OCI-LY3 (cell line): ENCODE results near the gene CCSER2.

Experiments
- H2AFZ ChIP-seq: fragments of 200-600, 300-600 bp; shearing (Covaris generic); 2 replicates; pipeline ENCODE4 v1.6.0; 2014; ENCODE audit warnings: antibody characterized with exemption, low read depth, low read length
- H3K27ac ChIP-seq: fragments of 200-600, 300-600 bp; sonication (generic); 2 replicates; pipeline ENCODE4 v1.5.1; 2014; ENCODE audit warnings: mild to moderate bottlenecking, low read length, moderate library complexity, mixed read lengths
- H3K27me3 ChIP-seq: fragments of 200-600, 300-600 bp; sonication (generic); 2 replicates; pipeline ENCODE4 v1.6.1; 2014; ENCODE audit warnings: low read depth, low read length, mixed read lengths
- H3K36me3 ChIP-seq: fragments of 200-600, 300-600 bp; sonication (generic); replicated peaks from 2 replicates; pipeline ENCODE3; 2014; ENCODE audit warnings: low read depth, low read length, mixed read lengths
- H3K4me1 ChIP-seq: fragments of 300-600, 200-600 bp; sonication (generic); 2 replicates; pipeline ENCODE4 v1.6.1; 2014; ENCODE audit warnings: low read length, mixed read lengths
- H3K4me2 ChIP-seq: fragments of 200-600, 300-600 bp; sonication (generic); 2 replicates; pipeline ENCODE4 v1.6.1; 2014; ENCODE audit warnings: low read length, mixed read lengths
- H3K4me3 ChIP-seq: fragments of 300-600, 200-600 bp; sonication (generic); 2 replicates; pipeline ENCODE4 v1.5.1; 2014; ENCODE audit warnings: antibody characterized with exemption, mild to moderate bottlenecking, low read length, moderate library complexity
- H3K79me2 ChIP-seq: fragments of 300-600, 200-600 bp; shearing (Covaris generic); 2 replicates; pipeline ENCODE4 v1.6.1; 2014; ENCODE audit warnings: mild to moderate bottlenecking, low read length, mixed read lengths
- H3K9ac ChIP-seq: fragments of 300-600, 200-600 bp; shearing (Covaris generic); 2 replicates; pipeline ENCODE4 v1.6.0; 2014; ENCODE audit warnings: mild to moderate bottlenecking, low read length, moderate library complexity
- H3K9me3 ChIP-seq: fragments of 200-600, 300-600 bp; shearing (Covaris generic); 2 replicates; pipeline ENCODE4 v1.6.1; 2014; ENCODE audit warnings: low read length, mixed read lengths; ENCODE audit not compliant: insufficient read depth
- H4K20me1 ChIP-seq: fragments of 200-600, 300-600 bp; sonication (generic); 2 replicates; pipeline ENCODE4 v1.6.1; 2016; ENCODE audit warnings: low read length, mixed read lengths; ENCODE audit not compliant: insufficient read depth
- EZH2phosphoT487 ChIP-seq: fragments of 200-600 bp; shearing (Covaris generic); IDR thresholded peaks from 2 replicates; pipeline ENCODE4 v1.6.1; 2018; ENCODE audit warnings: antibody characterized with exemption, mixed run types, low read depth
- TF ChIP-seq, protein P1 (sequence below): fragments of 200-600, 300-600 bp; sonication (generic); IDR thresholded peaks from 2 replicates; pipeline ENCODE4 v1.5.1; 2014; ENCODE audit warnings: antibody characterized with exemption, low read length, low read depth

The CCSER2 gene

DNA sequence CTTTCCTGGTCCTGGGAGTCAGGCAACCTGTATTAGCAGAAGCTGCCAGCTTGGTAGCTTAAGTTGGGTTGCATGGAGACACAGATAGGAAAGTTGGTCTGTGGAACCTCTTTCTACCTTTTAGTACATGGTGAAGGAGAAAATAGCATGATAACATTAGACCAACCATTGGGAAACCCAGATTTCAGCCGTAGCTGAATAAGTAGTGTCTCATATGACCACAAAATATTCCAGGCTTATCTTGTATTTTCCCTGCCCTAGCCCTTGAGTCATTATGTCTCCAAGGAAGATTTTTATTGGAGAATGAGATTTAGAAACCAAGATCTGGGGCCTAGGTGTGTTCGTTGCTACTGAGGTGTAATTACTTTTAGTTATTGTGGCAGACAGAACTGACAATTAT, 67.2 kb downstream of the CCSER2 start:
- H3K9ac ChIP-seq: no peak overlapping the region
- H3K36me3 ChIP-seq: no peaks in the 10 kb centered on the region
- H2AFZ ChIP-seq: no peak overlapping the region
- H3K4me3 ChIP-seq: no peak overlapping the region
- H3K27ac ChIP-seq: no peak overlapping the region
- no peak overlapping the region for H3K4me2 ChIP-seq
- TF ChIP-seq EZH2phosphoT487: no peak
- TF ChIP-seq, protein P1, sequence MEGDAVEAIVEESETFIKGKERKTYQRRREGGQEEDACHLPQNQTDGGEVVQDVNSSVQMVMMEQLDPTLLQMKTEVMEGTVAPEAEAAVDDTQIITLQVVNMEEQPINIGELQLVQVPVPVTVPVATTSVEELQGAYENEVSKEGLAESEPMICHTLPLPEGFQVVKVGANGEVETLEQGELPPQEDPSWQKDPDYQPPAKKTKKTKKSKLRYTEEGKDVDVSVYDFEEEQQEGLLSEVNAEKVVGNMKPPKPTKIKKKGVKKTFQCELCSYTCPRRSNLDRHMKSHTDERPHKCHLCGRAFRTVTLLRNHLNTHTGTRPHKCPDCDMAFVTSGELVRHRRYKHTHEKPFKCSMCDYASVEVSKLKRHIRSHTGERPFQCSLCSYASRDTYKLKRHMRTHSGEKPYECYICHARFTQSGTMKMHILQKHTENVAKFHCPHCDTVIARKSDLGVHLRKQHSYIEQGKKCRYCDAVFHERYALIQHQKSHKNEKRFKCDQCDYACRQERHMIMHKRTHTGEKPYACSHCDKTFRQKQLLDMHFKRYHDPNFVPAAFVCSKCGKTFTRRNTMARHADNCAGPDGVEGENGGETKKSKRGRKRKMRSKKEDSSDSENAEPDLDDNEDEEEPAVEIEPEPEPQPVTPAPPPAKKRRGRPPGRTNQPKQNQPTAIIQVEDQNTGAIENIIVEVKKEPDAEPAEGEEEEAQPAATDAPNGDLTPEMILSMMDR: no peak
- no peaks in the 10 kb centered on the region for H3K4me1 ChIP-seq
- no peaks in the 10 kb centered on the region for H4K20me1 ChIP-seq
- H3K27me3 ChIP-seq: no peaks in the 10 kb centered on the region
- no peaks in the 10 kb centered on the region for H3K9me3 ChIP-seq
- H3K79me2 ChIP-seq: peaks cover 4% of the 10 kb centered on the region; the same call in 1 of the 2 replicates

DNA sequence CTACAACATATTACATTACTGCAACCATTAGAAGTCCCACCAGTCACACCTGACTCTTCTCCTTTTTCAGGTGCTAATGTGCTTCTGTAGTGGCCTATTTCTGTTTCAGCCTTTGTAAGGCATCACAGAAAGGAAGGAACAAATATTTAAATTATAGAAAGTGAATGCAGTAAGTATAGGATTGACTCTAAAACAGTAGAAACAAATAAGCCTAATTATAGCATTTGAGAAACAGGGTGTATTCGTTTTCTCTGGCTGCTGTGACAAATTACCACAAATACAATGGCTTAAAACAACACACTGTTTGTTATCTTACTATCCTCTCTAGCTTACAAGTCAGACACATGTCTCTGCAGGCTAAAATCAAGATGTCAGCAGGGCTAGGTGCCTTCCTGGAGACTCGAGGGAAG, 69.4 kb downstream of the CCSER2 start:
- no peak overlapping the region for H3K9ac ChIP-seq
- no peaks in the 10 kb centered on the region for H3K9me3 ChIP-seq
- H3K4me2 ChIP-seq: no peak overlapping the region
- H3K79me2 ChIP-seq: peaks cover 4% of the 10 kb centered on the region; the same call in 1 of the 2 replicates
- H3K27ac ChIP-seq: no peak overlapping the region
- TF ChIP-seq EZH2phosphoT487: no peak
- TF ChIP-seq, protein P1: no peak
- H3K36me3 ChIP-seq: no peaks in the 10 kb centered on the region
- H2AFZ ChIP-seq: no peak overlapping the region
- H3K4me3 ChIP-seq: no peak overlapping the region
- H3K4me1 ChIP-seq: no peaks in the 10 kb centered on the region
- H3K27me3 ChIP-seq: no peaks in the 10 kb centered on the region
- H4K20me1 ChIP-seq: no peaks in the 10 kb centered on the region

DNA sequence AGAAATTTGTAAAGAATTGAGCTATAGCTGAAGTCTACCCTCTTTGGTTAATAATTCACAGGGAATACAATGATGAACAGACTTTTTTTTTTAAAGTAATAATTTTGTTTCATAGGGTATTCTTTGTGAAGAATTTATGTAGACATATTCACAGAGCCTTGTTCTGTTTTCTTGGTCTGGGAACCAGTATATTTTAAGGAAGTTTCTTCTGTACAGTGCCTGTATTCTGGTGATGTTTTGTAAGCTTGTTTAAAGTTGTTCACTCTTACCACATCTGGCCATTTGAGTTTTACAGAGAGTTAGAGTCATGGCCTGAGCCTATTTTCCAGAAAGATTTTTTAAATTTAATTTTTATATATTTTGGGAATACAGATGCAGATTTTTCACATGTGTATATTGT, 70.3 kb downstream of the CCSER2 start:
- no peak overlapping the region for H3K9ac ChIP-seq
- H3K27me3 ChIP-seq: no peaks in the 10 kb centered on the region
- H2AFZ ChIP-seq: no peak overlapping the region
- no peak overlapping the region for H3K4me2 ChIP-seq
- H3K9me3 ChIP-seq: no peaks in the 10 kb centered on the region
- H3K4me3 ChIP-seq: no peak overlapping the region
- TF ChIP-seq, protein P1: no peak
- no peak for TF ChIP-seq EZH2phosphoT487
- H3K27ac ChIP-seq: no peak overlapping the region
- H3K79me2 ChIP-seq: peaks cover 4% of the 10 kb centered on the region; the same call in 1 of the 2 replicates
- no peaks in the 10 kb centered on the region for H4K20me1 ChIP-seq
- no peaks in the 10 kb centered on the region for H3K4me1 ChIP-seq
- no peaks in the 10 kb centered on the region for H3K36me3 ChIP-seq

DNA sequence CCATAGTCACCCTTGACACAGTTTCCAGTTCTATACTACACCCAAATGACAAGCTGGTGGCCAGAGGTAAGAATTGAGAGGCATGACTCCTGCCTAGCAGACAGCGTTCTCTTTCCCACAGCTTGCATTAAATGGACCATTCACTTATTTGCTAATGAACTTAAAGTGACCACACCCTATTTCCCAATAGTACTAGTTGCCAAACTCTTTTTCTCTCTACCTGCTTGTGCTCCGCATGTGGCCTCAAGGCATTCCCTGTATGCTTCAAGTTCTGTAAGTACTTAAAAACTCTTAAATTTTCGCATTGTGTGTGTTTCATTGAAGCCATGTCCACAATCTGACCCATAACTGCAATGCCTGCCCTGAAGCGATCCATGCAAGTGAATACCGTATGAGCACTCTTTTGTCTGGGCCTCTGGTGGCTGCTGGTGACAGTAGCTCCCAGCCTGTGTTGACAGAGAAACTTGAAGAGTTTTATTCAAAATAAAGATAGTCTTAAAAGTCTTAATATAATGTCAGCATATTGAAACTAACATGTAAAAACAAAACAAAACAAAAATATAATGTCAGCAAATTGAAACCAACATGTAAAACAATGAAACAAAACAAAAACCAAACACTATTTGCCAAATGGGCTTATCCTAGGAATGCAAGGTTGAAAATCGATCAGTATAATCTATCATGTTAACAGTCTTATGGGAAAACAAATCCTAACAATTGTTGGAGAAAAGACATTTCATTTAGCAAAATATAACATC, 73.6 kb downstream of the CCSER2 start:
- H3K27ac ChIP-seq: no peak overlapping the region
- H3K36me3 ChIP-seq: no peaks in the 10 kb centered on the region
- no peak overlapping the region for H3K9ac ChIP-seq
- H3K27me3 ChIP-seq: no peaks in the 10 kb centered on the region
- H3K4me1 ChIP-seq: no peaks in the 10 kb centered on the region
- H4K20me1 ChIP-seq: no peaks in the 10 kb centered on the region
- peaks cover 4% of the 10 kb centered on the region; the same call in 1 of the 2 replicates for H3K79me2 ChIP-seq
- no peak overlapping the region for H3K4me2 ChIP-seq
- no peaks in the 10 kb centered on the region for H3K9me3 ChIP-seq
- no peak for TF ChIP-seq EZH2phosphoT487
- TF ChIP-seq, protein P1: no peak
- H3K4me3 ChIP-seq: no peak overlapping the region
- H2AFZ ChIP-seq: no peak overlapping the region
